GM13977 (cell line): ENCODE measurements around the gene ANAPC16.

Experiments
- DNase-seq: peaks from one replicate; pipeline ENCODE4 v3.0.0; 2012; ENCODE audit warnings: low spot score
- CTCF ChIP-seq: IDR thresholded peaks from 2 replicates; pipeline ENCODE4 v1.5.1; 2012; ENCODE audit warnings: mild to moderate bottlenecking, control low read depth; ENCODE audit not compliant: insufficient read depth; ENCODE audit errors: extremely low read depth, missing control alignments
- in situ Hi-C: fragments of 300-500 bp; cut with MboI; formaldehyde crosslinking; loops from one replicate; pipeline ENCODE4 v1.12.0; 2022; ENCODE audit warnings: low sequenced_read_pairs, low pct_unique_long_range_greater_than_20kb, mixed read lengths, inconsistent platforms; ENCODE audit not compliant: unreplicated experiment

ANAPC16 gene

GRCh38 chr10:72273410-72274212, 57.8 kb downstream of the ANAPC16 start, which contains the start of gene DDIT4:
Gene DDIT4 (plus strand): TSS chr10:72273924. CDS start chr10:72274217, 293 bp downstream.
- DNase-seq, result peak; percentile 99
- TF ChIP-seq CTCF, result no peak
- in situ Hi-C loops, result no loop called here

- in situ Hi-C loops, result no loop called here
- peak; percentile 48 for DNase-seq
Measured at GRCh38 chr10:72274213-72274729, 58.5 kb downstream of the ANAPC16 start.

GRCh38 chr10:72274730-72275350, 59.0 kb downstream of the ANAPC16 start:
- in situ Hi-C loops, result no loop called here
- peak; percentile 93 for TF ChIP-seq CTCF
- DNase-seq, result peak; percentile 54

More at GRCh38 chr10:72274213-72274729, 58.5 kb downstream of the ANAPC16 start:
- no peak for TF ChIP-seq CTCF

- DNase-seq, result no peak
- in situ Hi-C loops, result no loop called here
- no peak for TF ChIP-seq CTCF
Measured at GRCh38 chr10:72275351-72276012, 59.7 kb downstream of the ANAPC16 start.

DNA sequence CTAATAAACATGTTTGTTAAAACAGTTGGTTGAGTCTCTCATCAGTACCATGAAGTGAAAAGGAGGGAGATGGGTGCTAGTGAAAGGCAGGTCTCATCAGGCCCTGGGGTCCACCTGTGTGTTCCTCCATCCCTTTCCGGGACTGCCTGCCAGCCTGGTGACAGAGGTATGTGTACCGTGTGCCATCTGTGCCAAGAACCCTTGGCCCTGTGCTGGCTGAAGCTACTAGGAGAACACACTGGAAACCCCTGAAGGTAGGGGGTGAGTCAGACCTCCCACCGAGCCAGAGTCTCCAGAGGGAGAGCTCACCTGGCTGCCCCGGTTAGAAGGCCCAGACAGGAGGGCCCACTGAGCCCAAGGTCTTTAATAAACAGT, 60.2 kb downstream of the ANAPC16 start:
- in situ Hi-C loops, result no loop called here
- DNase-seq, result no peak
- no peak for TF ChIP-seq CTCF

DNA sequence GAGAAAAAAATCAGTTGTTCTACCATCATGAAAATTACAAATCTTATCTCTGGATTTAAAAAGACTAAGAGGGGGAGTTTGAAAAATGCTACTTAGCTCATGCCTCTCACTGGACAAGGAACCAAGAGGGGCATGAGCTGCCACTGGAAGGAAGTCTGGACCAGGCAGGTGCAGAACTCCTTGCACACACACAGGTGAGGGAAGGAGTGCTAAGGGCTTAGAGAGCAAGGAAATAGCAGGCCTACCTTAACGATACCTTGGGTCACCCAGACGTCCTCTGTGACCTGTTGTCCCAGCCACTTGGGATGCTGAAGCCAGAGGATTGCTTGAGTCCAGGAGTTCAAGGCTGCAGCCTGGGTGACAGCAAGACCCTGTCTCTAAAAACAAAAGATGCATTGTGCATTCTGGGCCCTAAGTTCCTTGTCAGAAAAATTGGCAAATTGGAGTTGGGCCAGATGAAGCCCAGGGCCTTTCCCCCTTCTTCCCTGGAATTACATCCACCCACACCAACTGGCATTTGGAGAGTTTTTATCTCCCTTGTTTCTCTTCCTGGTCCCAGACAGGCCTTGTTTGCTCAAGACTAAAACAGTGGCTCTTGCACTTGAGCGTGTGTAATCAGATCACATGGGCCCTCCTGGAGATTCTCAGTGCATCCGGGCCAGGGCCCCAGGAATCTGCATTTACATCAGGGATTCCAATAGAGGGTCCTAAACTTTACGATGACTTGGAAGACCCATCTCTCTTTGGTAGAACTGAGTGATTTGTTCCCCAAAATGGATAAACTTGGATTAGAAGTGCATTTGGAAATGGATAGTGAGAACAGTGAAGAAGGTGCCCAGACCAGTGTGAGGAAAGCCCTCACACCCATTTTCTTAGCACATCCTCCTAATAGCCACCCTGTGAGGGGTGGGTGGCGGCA, 60.9 kb downstream of the ANAPC16 start:
- no peak for DNase-seq
- in situ Hi-C loops, result no loop called here
- no peak for TF ChIP-seq CTCF
